Activated CD8-positive, alpha-beta memory T cell treated with anti-CD3 and anti-CD28 coated beads, Interleukin-2, amount 10 ng/mL, durations not matched to agents 7 days and 5 days (primary cell): Measurements from ENCODE around the gene RETREG1. TPM values are rescaled to one million over a fixed set of nuclear protein-coding genes. Genes with fewer than 3 reads are reported as not detected.
"Not testable (repeated sequence)": the region's sequence is repeated elsewhere in the genome, so short reads cannot be mapped to it uniquely, and the experiment has no call there.

Experiments
- ATAC-seq: fragments of 150-1000 bp; cut with Tn5 transposase; one replicate; pipeline ENCODE4 v1.10.0; 2021; ENCODE audit warnings: moderate library complexity
- CTCF ChIA-PET: fragments of 350-600 bp; sonication (Branson Sonifier 250); formaldehyde crosslinking; loops from one replicate; lab custom pipeline; 2021; ENCODE audit warnings: antibody characterized with exemption; lab: Charles Lee
- DNase-seq: peaks from one replicate; pipeline ENCODE4 v3.0.0-alpha.2; 2020
- H3K27ac Mint-ChIP-seq: one replicate; pipeline ENCODE4 v1.8.0; 2021; ENCODE audit warnings: mild to moderate bottlenecking, mixed read lengths
- H3K27me3 Mint-ChIP-seq: one replicate; pipeline ENCODE4 v1.8.0; 2021; ENCODE audit warnings: mixed read lengths
- H3K36me3 Mint-ChIP-seq: one replicate; pipeline ENCODE4 v1.8.0; 2021; ENCODE audit warnings: mild to moderate bottlenecking, mixed read lengths
- H3K4me1 Mint-ChIP-seq: one replicate; pipeline ENCODE4 v1.8.0; 2021; ENCODE audit warnings: mixed read lengths
- H3K4me3 Mint-ChIP-seq: one replicate; pipeline ENCODE4 v1.8.0; 2021; ENCODE audit warnings: mild to moderate bottlenecking, moderate library complexity, mixed read lengths
- H3K9me3 Mint-ChIP-seq: one replicate; pipeline ENCODE4 v1.8.0; 2022; ENCODE audit warnings: low read depth, mixed read lengths
- total RNA-seq, 2 experiments: library from RNA; stranded (reverse); gene quantifications; one replicate each; pipeline ENCODE4 v1.2.3, GENCODE V29; 2021

RETREG1 gene
- total RNA-seq, 2 experiments from 2014 or later, result 18.1 to 30.3 TPM

DNA sequence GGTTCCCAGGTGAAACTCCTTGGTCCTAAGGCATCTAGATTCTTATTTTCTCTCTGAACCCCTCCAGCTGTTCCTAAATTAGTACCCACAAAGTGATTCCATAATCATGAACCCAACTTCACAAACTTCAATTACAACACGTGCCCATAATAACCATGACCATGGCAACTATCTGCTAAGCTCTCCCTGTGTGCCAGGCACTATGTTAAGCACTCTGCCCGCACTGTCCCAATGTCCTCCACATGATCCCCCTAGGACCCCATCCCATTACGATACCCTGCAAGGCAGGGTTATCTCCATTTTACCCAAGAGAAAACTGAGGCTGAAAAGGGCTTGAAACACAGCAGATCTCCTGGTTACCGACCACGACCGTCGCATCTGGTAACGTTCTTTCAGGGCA is 125.9 kb downstream of the RETREG1 start:
- Mint-ChIP-seq H3K4me3 (no peak overlapping the region), H3K9me3 (peaks cover 6% of the 10 kb centered on the region), H3K27me3 (no peaks in the 10 kb centered on the region), H3K27ac (no peak overlapping the region), H3K4me1 (peaks cover 6% of the 10 kb centered on the region), H3K36me3 (peaks cover 10% of the 10 kb centered on the region)
- ATAC-seq (no peak), DNase-seq (no peak)
- CTCF ChIA-PET, result no interaction called here

DNA sequence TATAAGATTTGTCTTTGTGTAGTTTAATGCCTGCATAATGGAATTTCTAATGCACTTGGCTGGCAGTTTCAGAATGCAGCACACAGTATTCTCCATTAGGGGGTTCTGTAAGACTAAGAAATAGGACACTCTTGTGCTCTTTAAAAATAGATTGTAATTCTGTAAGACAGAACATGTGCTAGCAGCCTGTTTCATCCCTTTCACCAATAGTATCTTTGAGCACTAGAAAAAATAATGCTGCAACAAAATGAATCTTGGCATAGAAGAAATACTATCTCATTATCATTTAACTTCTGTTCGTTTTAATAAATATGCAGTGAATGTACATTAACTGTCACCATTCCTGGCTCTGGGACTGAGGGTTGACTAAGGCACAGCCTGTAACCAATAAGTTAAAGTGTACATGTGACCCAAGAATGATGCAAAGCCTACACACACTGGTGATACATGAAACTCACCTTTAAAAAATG is 127.4 kb downstream of the RETREG1 start:
- Mint-ChIP-seq H3K27me3 (no peaks in the 10 kb centered on the region), H3K4me3 (no peak overlapping the region), H3K4me1 (peaks cover 6% of the 10 kb centered on the region), H3K27ac (no peak overlapping the region), H3K36me3 (peaks cover 2% of the 10 kb centered on the region), H3K9me3 (peaks cover 3% of the 10 kb centered on the region)
- no peak for DNase-seq
- no peak for ATAC-seq
- CTCF ChIA-PET, result interaction anchor here (0.9 to 1.3 kb wide), 3 partner anchors 31 to 687 kb away, joined by 3 to 5 read pairs (median 4); no protein-coding TSS in a partner anchor

DNA sequence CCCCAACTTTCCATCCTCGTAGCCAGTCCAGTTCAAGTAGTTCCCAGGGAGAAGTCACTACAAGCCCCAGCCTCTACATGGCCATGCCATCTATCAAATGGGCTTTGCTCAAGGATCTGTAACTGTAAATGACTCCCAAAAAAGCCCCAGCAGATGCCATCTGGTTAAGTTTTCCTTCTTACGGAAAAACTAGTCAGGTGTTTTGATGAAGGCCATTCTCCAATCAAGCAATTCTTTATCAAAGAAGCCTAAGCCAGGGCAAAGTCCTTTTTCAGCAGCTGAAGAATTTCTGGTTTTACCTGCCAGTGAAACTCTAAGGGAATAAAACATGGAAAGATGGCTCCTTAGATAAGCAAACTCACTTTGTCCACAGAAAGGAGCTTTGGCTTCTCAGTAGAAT is 129.3 kb downstream of the RETREG1 start:
- H3K4me1 Mint-ChIP-seq, result peaks cover 6% of the 10 kb centered on the region
- DNase-seq (no peak), ATAC-seq (no peak)

DNA sequence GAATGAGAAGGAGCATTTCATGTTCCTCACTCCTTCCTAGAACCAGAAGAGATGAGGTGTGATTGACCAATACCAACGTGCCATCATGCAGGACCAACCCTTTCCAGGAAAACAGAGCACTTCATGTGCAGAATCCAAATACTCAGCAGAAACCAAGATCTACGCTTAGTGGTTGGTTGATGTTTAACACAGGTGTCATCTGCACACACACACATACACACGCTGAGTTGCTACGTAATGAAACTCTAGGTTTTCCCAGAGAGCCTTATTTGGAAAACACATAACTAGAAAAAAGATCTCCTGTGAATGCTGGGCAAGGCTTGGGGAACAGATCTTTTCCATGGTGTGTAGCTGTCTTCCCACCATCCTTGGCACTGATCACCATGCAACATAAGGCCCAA is 130.1 kb downstream of the RETREG1 start:
- CTCF ChIA-PET, result interaction anchor here (1.6 kb wide), 1 partner anchor 180 kb away, joined by 4 read pairs; no protein-coding TSS in a partner anchor
- ATAC-seq (no peak), DNase-seq (no peak)
- no peaks in the 10 kb centered on the region for H3K9me3 Mint-ChIP-seq
- H3K4me1 Mint-ChIP-seq, result peaks cover 6% of the 10 kb centered on the region
- no peak overlapping the region for H3K4me3 Mint-ChIP-seq
- no peaks in the 10 kb centered on the region for H3K27me3 Mint-ChIP-seq
- H3K36me3 Mint-ChIP-seq, result no peaks in the 10 kb centered on the region
- H3K27ac Mint-ChIP-seq, result no peak overlapping the region

More for the DNA sequence above, 129.3 kb downstream of the RETREG1 start:
- H3K4me3 Mint-ChIP-seq, result no peak overlapping the region
- H3K27ac Mint-ChIP-seq, result no peak overlapping the region
- no peaks in the 10 kb centered on the region for H3K9me3 Mint-ChIP-seq
- no peaks in the 10 kb centered on the region for H3K27me3 Mint-ChIP-seq
- CTCF ChIA-PET, result interaction anchor here (1.6 kb wide), 1 partner anchor 179 kb away, joined by 4 read pairs; no protein-coding TSS in a partner anchor
- no peaks in the 10 kb centered on the region for H3K36me3 Mint-ChIP-seq

DNA sequence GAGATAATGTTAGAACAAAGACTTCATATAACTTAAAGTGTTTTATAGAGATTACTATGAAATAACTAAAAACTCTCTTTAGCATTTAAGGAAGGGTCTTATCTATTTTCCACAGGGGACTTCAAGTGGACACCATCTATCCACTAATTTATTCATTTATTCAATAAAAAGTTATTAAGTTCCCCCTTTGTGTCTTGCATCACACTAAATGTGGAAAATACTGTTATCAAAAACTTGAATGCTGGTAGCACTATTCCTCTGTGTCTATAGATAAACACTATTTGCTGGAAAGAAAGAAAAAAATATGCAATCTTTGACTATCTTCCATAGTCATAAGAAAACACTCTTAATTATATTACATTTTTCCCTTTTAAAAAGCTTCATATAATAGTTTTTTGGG is 131.1 kb downstream of the RETREG1 start:
- Mint-ChIP-seq H3K27ac (no peak overlapping the region), H3K27me3 (no peaks in the 10 kb centered on the region), H3K36me3 (peaks cover 2% of the 10 kb centered on the region), H3K4me3 (no peak overlapping the region), H3K4me1 (peaks cover 6% of the 10 kb centered on the region), H3K9me3 (no peaks in the 10 kb centered on the region)
- ATAC-seq (no peak), DNase-seq (no peak)
- CTCF ChIA-PET, result no interaction called here

DNA sequence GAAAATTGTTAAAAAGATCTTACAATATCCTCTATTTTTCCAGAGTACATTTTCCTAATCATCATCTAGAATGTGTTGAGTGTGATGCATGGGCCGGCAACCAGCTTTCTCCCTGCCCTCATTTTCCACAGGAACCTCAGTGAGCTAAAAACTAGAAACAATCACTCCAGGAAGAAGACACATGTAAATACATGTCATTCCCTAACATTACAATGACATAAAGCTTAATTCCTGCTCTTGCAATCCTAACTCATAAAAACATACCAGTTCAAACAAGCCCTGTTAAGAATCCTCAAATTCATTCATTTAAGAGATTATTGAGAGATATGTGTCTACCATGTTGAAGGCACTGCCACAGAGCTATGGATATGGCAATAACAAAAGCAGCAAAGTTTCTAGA is 132.7 kb downstream of the RETREG1 start:
- no peak overlapping the region for H3K27ac Mint-ChIP-seq
- H3K4me1 Mint-ChIP-seq, result peaks cover 6% of the 10 kb centered on the region
- ATAC-seq, result no peak
- H3K36me3 Mint-ChIP-seq, result peaks cover 2% of the 10 kb centered on the region
- no peak for DNase-seq
- no peak overlapping the region for H3K4me3 Mint-ChIP-seq
- CTCF ChIA-PET, result interaction anchor here (1.5 to 2.0 kb wide), 2 partner anchors 13 to 23 kb away, joined by 3 to 6 read pairs; no protein-coding TSS in a partner anchor
- H3K9me3 Mint-ChIP-seq, result no peaks in the 10 kb centered on the region
- no peaks in the 10 kb centered on the region for H3K27me3 Mint-ChIP-seq

DNA sequence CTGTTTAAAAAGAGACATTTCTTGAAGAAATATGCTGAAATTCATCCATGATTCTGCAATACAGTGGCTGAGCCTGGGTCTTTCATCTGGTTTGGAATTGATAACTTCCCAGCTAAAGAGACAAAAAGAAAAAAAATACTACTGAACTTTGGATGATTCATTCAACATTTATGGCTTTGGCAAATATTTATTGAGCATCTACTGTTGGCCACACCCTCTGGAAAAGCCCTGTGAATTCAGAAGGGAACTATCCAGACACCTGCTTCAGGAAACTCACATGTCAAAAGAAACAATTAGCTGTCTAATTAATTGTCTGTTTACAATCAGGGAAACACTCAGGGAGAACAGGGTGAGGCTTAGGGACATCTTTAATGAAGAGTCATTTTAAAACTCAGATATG is 133.4 kb downstream of the RETREG1 start:
- Mint-ChIP-seq H3K4me3 (no peak overlapping the region), H3K9me3 (no peaks in the 10 kb centered on the region), H3K27ac (no peak overlapping the region), H3K36me3 (peaks cover 2% of the 10 kb centered on the region), H3K4me1 (peaks cover 6% of the 10 kb centered on the region), H3K27me3 (no peaks in the 10 kb centered on the region)
- CTCF ChIA-PET, result interaction anchor here (1.5 to 2.0 kb wide), 2 partner anchors 12 to 24 kb away, joined by 3 to 6 read pairs; no protein-coding TSS in a partner anchor
- DNase-seq, result no peak
- no peak for ATAC-seq

DNA sequence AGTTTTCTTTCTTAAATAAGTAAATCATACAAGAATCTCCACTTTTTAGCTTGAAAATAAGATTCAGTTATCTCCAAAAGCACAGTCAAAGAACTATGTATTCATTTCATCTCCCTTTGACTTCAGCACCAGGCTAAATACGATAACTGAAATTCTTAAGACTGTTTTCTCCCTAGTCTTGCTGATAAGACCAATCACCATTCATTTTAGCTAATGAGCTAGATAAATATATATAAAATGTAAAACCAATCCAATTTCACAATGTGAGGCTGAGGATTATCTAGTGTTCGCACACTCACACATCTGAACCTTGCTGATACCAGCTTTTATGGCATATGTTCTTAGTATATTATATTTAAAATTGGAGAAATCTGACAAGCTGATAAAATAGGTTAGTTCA is 133.9 kb downstream of the RETREG1 start:
- no peak for ATAC-seq
- Mint-ChIP-seq H3K36me3 (peaks cover 2% of the 10 kb centered on the region), H3K4me1 (peaks cover 6% of the 10 kb centered on the region), H3K9me3 (no peaks in the 10 kb centered on the region), H3K4me3 (no peak overlapping the region), H3K27me3 (no peaks in the 10 kb centered on the region), H3K27ac (no peak overlapping the region)
- DNase-seq, result no peak
- CTCF ChIA-PET, result interaction anchor here (2.0 kb wide), 1 partner anchor 12 kb away, joined by 6 read pairs; no protein-coding TSS in a partner anchor

DNA sequence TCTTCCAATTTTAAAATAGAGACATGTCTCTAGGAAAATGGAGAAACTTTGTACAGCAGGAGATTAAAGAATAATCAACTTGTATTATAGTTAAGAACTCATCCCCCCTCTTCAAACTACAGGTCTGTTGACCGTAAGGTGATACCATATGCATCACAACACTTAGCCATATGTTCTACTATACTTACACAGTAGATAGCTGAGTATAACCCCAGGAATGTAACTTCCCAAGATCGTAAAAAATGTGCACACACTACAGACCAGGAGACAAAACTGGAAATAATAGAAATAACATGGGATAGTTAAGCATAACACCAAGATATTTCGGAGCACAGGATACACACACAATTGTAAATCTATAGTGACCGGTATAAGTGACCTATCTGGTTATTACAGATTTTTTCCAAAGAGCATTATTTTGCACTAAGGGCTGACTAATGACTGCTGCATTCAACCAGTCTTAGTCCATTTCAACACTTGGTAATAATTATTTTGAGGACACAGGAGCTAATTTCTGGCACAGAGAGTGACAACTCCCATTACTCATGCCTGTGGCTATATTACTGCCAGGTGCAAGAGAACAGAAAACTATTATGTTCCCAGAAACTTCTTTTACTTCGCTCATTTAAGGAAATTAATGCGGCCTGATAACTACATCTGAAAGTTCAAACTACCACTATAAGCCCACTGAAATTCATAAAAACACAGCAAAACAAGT is 135.8 kb downstream of the RETREG1 start:
- no peaks in the 10 kb centered on the region for H3K4me1 Mint-ChIP-seq
- CTCF ChIA-PET, result interaction anchor here (1.2 kb wide), 1 partner anchor 9 kb away, joined by 3 read pairs; no protein-coding TSS in a partner anchor
- ATAC-seq (no peak), DNase-seq (no peak)
- no peaks in the 10 kb centered on the region for H3K27me3 Mint-ChIP-seq
- peaks cover 7% of the 10 kb centered on the region for H3K36me3 Mint-ChIP-seq
- no peaks in the 10 kb centered on the region for H3K9me3 Mint-ChIP-seq
- no peak overlapping the region for H3K4me3 Mint-ChIP-seq
- H3K27ac Mint-ChIP-seq, result no peak overlapping the region

DNA sequence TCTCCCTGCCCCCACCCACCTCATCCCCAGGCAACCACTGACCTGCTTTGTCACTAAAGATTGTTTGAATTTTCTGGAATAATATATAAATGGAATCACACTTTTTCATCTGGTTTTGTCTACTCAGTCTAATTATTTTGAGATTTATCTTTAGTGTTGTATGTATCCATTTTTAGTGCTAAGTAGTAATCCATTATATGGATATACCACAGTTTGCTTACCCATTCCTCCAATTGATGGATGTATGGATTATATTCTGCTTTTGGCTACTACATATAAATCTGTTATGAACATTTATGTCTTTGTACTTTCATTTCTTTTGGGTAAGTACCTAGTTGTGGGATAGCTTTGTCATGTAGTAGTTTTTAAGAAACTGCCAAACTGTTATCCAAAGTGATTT is 136.7 kb downstream of the RETREG1 start:
- Mint-ChIP-seq H3K4me3 (no peak overlapping the region), H3K9me3 (no peaks in the 10 kb centered on the region), H3K27me3 (no peaks in the 10 kb centered on the region), H3K27ac (no peak overlapping the region), H3K4me1 (no peaks in the 10 kb centered on the region), H3K36me3 (peaks cover 10% of the 10 kb centered on the region)
- DNase-seq, result no peak
- ATAC-seq, result no peak
- CTCF ChIA-PET, result interaction anchor here (1.2 kb wide), 1 partner anchor 10 kb away, joined by 3 read pairs; no protein-coding TSS in a partner anchor

DNA sequence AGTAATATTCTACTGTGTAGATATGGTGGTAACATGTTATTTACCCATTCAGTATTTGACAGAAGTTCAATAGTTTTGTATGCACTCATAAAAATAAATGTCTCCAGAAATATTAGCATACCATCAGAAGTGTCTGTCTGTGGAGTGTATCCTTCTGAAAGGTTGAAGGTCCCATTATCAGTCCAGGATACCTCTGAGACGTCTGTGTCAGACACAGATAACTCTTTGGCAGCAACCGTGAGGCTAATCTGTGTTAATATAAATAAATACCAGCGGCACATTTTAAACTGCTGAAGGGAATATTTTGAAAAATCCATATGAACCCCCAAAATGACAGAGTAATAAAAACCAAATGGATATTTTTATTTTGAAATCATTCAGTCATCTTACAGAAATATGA is 139.3 kb downstream of the RETREG1 start:
- Mint-ChIP-seq H3K27me3 (no peaks in the 10 kb centered on the region), H3K4me1 (no peaks in the 10 kb centered on the region), H3K36me3 (peaks cover 14% of the 10 kb centered on the region), H3K4me3 (no peak overlapping the region), H3K27ac (no peak overlapping the region), H3K9me3 (no peaks in the 10 kb centered on the region)
- DNase-seq, result no peak
- CTCF ChIA-PET, result no interaction called here
- ATAC-seq, result no peak

DNA sequence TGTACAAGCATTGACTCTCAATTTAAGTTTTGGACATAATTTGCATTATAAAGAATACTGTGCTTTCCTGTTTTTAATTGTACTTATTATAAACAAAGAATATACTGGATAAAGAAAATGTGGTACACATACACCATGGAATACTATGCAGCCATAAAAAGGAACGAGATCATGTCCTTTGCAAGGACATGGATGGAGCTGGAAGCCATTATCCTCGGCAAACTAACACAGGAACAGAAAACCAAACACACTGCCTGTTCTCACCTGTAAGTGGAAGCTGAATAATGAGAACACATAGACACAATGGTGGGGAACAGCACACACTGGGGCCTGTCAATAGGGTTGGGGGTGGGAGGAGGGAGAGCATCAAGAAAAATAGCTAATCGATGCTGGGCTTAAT is 140.4 kb downstream of the RETREG1 start:
- H3K4me1 Mint-ChIP-seq, DNase-seq, H3K27me3 Mint-ChIP-seq, ATAC-seq, H3K9me3 Mint-ChIP-seq, H3K4me3 Mint-ChIP-seq, H3K27ac Mint-ChIP-seq: not testable (repeated sequence)
- peaks cover 14% of the 10 kb centered on the region for H3K36me3 Mint-ChIP-seq
- CTCF ChIA-PET, result interaction anchor here (0.7 kb wide), 1 partner anchor 20 kb away, joined by 3 read pairs; no protein-coding TSS in a partner anchor

DNA sequence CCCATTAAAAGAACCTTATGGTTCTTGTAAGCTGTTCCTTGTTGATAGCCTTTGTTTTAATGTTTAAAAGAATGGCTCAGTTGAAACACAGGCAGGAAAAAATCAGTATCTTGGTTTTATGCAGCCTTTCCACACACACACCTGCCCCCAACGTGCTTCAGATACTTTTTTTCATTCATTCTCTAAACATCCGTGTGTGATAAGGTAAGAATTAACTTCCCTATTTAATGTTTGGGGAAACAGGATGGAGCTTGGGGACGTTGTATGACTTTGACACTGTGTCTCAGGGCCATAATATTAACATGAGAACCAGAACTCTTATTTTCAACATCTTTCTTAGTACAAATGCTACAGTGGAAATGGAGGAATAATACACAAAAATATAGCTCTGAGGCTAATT is 145.4 kb downstream of the RETREG1 start:
- no peaks in the 10 kb centered on the region for H3K9me3 Mint-ChIP-seq
- ATAC-seq (no peak), DNase-seq (no peak)
- H3K4me1 Mint-ChIP-seq, result peaks cover 26% of the 10 kb centered on the region
- no peak overlapping the region for H3K27ac Mint-ChIP-seq
- H3K4me3 Mint-ChIP-seq, result no peak overlapping the region
- peaks cover 19% of the 10 kb centered on the region for H3K36me3 Mint-ChIP-seq
- no peaks in the 10 kb centered on the region for H3K27me3 Mint-ChIP-seq
- CTCF ChIA-PET, result interaction anchor here (1.0 to 2.0 kb wide), 7 partner anchors 12 to 311 kb away, joined by 3 to 6 read pairs (median 4); partner anchors contain the start of gene RETREG1
